GM12865 (cell line): ENCODE measurements around the gene ZBTB45.

Experiments used
- DNase-seq: peaks from one replicate; pipeline ENCODE4 v3.0.0; 2010; ENCODE audit warnings: low read depth
- H3K4me3 ChIP-seq: 2 replicates; pipeline ENCODE4 v1.5.1; 2011; ENCODE audit warnings: mild to moderate bottlenecking, low read depth, low read length, control low read depth
- TF ChIP-seq, protein P1 (sequence below): IDR thresholded peaks from 2 replicates; pipeline ENCODE4 v1.5.1; 2011; ENCODE audit warnings: low read length, control low read depth, low read depth, inconsistent platforms; ENCODE audit not compliant: insufficient read depth; ENCODE audit errors: missing control alignments

ZBTB45 gene

GRCh38 chr19:58553799-58554493, 34.3 kb upstream of the ZBTB45 start:
- TF ChIP-seq, protein P1, sequence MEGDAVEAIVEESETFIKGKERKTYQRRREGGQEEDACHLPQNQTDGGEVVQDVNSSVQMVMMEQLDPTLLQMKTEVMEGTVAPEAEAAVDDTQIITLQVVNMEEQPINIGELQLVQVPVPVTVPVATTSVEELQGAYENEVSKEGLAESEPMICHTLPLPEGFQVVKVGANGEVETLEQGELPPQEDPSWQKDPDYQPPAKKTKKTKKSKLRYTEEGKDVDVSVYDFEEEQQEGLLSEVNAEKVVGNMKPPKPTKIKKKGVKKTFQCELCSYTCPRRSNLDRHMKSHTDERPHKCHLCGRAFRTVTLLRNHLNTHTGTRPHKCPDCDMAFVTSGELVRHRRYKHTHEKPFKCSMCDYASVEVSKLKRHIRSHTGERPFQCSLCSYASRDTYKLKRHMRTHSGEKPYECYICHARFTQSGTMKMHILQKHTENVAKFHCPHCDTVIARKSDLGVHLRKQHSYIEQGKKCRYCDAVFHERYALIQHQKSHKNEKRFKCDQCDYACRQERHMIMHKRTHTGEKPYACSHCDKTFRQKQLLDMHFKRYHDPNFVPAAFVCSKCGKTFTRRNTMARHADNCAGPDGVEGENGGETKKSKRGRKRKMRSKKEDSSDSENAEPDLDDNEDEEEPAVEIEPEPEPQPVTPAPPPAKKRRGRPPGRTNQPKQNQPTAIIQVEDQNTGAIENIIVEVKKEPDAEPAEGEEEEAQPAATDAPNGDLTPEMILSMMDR, result no peak
- H3K4me3 ChIP-seq, result peak overlapping the region; percentile 95
- DNase-seq, result no peak

DNA sequence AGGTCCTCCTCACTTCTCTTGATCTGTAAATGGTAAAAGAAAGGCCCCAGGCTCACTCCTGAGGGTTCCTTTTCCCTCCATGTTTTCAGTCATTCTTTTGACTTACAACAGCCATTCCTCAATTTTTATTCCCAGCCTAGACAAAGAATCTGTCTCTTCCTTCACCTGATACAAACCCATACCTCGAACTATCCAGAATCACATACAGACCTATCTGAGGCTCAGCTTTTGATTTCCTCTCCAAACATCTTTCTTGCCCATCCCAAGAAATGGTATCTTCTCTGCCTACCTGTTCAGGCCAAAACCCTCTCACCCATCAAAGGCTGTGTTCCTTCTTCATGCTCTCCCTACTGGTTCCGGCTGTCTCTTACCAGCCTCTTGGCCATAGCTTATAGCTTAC, 33.0 kb upstream of the ZBTB45 start:
- TF ChIP-seq, protein P1, result no peak
- no peak overlapping the region for H3K4me3 ChIP-seq
- no peak for DNase-seq

DNA sequence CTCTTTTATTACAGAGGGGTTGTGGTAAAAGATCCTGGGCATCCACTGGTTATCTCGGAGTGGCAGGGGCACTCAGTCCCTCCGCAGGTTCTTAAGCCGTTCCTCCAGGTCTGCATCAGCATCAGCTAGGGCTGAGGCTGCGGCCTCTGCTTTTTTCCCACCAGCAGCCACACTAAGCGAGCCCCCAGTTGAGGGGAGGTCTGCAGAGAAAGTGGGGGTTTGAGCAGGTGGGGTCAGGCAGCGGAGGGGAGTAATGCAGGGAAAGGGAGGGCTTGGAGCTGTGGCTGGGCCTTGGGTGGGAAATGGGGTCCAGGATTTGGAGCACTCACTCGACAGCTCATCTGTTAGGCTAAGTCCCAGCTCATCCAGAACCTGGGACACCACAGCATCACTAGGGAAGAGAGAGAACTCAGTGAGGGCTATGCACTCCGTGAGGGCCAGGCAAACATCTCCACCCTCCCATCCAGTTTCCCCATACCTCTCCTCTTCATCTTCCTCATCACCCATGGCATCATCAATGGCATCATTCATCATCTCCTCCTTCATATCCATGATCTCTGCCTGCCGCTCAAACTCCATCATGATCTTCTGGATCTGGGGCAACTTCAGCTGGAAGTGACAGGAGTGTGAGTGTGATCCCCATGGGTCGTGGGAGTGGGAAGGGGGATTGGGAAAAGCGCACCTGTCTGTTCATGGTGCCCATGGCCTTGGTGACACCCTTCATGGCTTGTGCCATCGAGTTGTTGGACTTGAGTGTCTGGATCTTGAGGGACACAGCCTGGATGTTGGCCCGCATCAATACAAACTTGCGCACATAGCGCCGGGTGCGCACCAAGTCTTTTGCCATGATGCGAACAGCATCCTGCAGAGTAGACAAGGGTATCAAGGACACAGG, 32.2 kb upstream of the ZBTB45 start:
- DNase-seq, result no peak
- TF ChIP-seq, protein P1, result no peak

DNA sequence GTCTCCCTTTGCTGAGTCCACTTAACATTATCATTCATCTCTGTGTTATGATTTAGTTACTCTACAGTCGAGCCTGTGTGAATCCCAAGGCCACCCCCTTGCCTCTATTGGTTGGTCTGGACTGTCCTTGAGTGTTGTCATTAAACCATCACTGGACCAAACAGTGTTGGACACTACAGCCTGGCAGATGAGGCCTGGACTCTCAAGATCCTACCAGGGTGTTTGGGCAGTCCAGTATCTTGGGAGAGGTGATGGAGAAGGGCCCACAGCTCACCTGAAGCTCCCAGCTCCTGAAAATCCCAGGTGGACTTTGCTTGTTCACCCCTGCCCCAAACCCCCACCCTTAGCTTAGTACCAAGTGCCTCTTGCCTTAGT, 31.5 kb upstream of the ZBTB45 start:
- no peak for DNase-seq
- TF ChIP-seq, protein P1, result no peak
- H3K4me3 ChIP-seq, result no peak overlapping the region

More for the DNA sequence above, 32.2 kb upstream of the ZBTB45 start:
- H3K4me3 ChIP-seq, result no peak overlapping the region

DNA sequence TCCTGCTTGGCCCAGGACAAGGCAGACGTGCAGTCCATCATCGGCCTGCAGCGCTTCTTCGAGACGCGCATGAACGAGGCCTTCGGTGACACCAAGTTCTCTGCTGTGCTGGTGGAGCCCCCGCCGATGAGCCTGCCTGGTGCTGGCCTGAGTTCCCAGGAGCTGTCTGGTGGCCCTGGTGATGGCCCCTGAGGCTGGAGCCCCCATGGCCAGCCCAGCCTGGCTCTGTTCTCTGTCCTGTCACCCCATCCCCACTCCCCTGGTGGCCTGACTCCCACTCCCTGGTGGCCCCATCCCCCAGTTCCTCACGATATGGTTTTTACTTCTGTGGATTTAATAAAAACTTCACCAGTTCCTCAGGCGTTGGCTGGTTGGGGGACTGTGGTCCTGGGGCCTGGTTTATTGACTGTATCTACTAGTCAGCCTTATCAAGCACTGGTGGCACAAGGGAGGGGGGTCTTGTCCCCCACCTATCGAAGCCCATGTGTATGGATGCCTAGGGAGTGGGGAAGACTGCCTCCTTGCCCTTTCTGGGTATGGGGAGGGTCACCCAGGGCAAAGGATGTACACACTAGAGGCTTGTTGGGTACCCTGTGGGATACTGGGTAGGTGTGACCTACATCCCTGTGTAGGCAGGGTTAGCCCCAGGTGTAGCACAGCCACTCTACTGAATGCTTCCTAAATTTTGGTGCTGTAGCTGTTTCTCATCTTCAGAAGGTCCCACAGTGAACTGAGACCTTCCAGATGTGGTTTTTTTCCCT, 30.9 kb upstream of the ZBTB45 start:
- TF ChIP-seq, protein P1, result no peak
- no peak overlapping the region for H3K4me3 ChIP-seq
- DNase-seq, result no peak

- DNase-seq, result no peak
- no peak overlapping the region for H3K4me3 ChIP-seq
- TF ChIP-seq, protein P1, result no peak
Measured at GRCh38 chr19:58549664-58550361, 30.2 kb upstream of the ZBTB45 start.
